ENCODE measurements around the gene CEP250.

GRCh38 chr20:35436177-35436573 lies 19.2 kb upstream of the CEP250 start:
- TF ChIP-seq POLR2A (IDR thresholded peaks at IDR 0.05; ENCODE audit: low read depth, low read length) (no peak), TAF1 (IDR thresholded peaks at IDR 0.05; ENCODE audit: borderline replicate concordance, low read depth, low read length) (no peak), POLR2AphosphoS5 (IDR thresholded peaks at IDR 0.05; ENCODE audit: low read depth, low read length) (no peak)
